ENCODE measurements around the gene TSPAN4.

The TSPAN4 gene

DNA sequence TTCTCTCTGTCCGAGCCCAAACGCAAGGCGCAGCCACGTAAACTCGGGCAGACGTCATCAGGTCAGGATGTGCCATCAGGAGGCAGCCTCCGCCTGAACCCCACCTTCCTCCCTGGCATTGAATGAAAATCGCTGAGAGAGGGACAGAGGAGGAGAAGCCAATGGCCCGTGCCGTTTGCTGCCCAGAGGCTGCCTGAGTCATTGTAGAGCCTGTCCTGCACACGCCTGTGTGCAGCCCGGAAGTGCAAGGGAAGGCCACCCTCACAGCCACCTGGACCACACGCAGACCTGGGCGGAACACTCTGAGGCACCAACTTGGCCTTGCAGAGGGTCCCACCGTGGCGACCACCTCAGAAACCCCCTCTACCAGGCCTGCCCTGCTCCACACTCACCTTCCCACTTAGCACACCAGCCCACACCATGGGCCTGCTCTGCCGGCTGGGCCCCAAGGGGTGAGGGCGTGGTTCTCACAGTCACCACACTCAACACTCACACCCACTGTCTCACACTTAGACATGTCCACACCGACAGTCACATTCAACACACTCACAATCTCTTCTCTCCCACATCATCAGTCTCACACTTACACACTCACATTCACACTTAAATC lies 58.9 kb downstream of the TSPAN4 start:
- in situ Hi-C loops (cut with HindIII; ENCODE audit: low sequenced_read_pairs): loop anchor here (25.0 kb wide), 1 partner anchor 311 kb away; the partner anchor contains the start of gene MUC5B

DNA sequence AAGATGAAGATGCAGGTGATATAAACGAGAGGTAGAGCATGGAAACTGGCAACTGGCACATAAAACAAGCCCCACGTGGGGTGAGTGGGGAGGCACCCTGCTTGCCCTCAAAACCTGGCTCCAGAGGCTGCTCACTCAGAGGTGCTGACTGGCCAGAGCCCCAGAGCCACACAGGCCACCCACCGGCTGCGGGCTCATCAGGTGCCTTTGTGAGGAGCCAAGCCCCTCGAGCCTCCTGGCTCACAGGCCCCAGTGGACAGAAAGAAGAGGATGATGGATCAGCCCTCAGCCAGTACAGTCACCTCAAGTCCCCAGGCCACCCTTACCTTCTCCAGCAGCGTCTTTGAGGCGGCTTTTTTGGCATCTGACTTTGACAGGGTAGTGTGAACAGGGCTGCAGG lies 61.7 kb downstream of the TSPAN4 start:
- in situ Hi-C loops (cut with HindIII; ENCODE audit: low sequenced_read_pairs): loop anchor here (25.0 kb wide), 1 partner anchor 308 kb away; the partner anchor contains the start of gene MUC5B

DNA sequence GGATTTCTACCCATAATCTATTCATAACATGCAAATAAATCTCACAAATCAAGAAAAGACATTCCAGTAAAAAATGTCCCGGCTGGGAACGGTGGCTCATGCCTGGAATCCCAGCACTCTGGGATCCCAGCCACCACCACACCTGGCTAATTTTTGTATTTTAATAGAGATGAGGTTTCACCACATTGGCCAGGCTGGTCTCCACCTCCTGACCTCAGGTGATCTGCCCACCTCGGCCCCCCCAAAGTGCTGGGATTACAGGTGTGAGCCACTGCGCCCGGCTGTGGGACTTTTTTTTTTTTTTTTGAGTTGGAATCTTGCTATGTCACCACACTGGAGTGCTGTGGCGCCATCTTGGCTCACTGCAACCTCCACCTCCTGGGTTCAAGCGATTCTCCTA lies 63.3 kb downstream of the TSPAN4 start:
- in situ Hi-C loops (cut with HindIII; ENCODE audit: low sequenced_read_pairs): loop anchor here (5.0 to 25.0 kb wide), 2 partner anchors 146 to 306 kb away; partner anchors contain the start of gene MUC5B

GRCh38 chr11:907668-908067 lies 65.0 kb downstream of the TSPAN4 start:
- in situ Hi-C loops (cut with HindIII; ENCODE audit: low sequenced_read_pairs): loop anchor here (5.0 to 25.0 kb wide), 2 partner anchors 145 to 305 kb away; partner anchors contain the start of gene MUC5B

DNA sequence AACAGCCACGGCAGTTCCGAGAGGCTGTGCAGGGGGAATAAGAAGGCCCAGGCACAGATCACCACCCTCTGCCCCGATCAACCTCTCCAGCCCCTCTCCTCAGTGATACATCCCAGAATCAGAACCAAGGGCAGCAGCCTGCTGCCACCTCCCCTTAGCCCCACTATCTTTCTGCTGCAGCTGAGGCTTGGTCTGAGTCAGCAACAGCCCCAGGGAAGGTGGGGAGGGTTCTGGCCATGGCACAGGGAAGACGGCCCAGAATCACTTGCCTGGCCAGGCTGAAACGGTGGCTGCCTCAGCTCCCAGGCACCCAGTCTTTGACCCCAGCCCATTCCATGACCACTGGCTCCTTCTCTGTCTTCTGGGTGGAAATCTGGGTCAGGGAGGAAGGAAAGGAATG lies 65.6 kb downstream of the TSPAN4 start:
- in situ Hi-C loops (cut with HindIII; ENCODE audit: low sequenced_read_pairs): loop anchor here (5.0 to 25.0 kb wide), 2 partner anchors 144 to 304 kb away; partner anchors contain the start of gene MUC5B

GRCh38 chr11:909406-909805 lies 66.8 kb downstream of the TSPAN4 start:
- in situ Hi-C loops (cut with HindIII; ENCODE audit: low sequenced_read_pairs): loop anchor here (5.0 to 25.0 kb wide), 2 partner anchors 143 to 303 kb away; partner anchors contain the start of gene MUC5B

DNA sequence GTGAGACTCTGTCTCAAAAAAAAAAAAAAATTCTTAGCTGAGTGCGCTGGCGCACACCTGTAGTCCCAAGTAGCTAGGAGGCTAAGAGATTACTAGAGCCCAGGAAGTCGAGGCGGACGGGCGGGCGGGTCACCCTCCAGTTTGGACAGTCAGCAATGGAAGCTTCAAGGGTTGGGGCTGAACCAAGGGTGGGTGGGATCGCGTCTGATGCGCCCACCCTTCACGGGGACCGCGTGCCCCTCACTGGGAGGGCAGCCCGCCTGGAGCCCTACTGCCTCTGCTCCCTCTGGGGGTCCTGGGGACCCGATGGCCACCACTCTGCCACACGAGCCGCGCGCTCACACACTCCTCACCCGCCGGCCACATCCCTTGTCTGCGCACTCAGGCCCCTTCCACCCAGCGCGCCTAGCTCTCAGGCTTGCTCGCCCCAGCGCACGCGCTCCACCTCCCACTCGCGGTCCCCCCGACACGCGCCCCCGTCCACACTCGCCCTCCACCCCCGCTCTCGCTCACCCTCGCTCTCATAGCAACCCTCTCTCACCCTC lies 67.5 kb downstream of the TSPAN4 start:
- in situ Hi-C loops (cut with HindIII; ENCODE audit: low sequenced_read_pairs): loop anchor here (5.0 to 25.0 kb wide), 2 partner anchors 48 to 302 kb away; partner anchors contain the start of gene MUC5B

DNA sequence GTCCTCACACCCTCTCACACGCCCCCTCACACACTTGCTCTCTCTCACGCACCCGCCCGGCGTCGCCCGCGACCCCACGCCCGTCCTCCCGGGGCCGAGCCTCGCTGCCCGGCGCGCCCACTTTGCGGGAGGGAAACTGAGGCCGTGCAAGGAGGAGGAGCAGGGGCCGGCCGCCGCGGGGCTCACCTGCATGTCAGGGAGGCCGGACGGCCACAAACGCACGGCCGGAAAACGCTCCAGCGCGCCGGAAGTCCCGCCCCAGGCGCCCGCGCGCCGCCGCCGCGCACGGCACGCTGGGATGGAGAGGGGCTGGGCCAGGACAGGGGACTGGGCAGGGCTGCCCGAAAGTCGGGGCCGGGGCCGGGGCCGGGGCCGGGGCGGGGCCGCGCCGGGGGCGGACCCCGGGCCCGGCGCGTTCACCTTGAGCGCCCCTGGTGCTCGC lies 68.0 kb downstream of the TSPAN4 start, which contains the start of gene CHID1:
TSS of gene CHID1 (minus strand) at position 222 of the 442 bp plus-strand sequence. CDS start 5,994 bp downstream, outside the sequence.
- in situ Hi-C loops (cut with HindIII; ENCODE audit: low sequenced_read_pairs): loop anchor here (5.0 to 25.0 kb wide), 2 partner anchors 48 to 302 kb away; partner anchors contain the start of gene MUC5B

DNA sequence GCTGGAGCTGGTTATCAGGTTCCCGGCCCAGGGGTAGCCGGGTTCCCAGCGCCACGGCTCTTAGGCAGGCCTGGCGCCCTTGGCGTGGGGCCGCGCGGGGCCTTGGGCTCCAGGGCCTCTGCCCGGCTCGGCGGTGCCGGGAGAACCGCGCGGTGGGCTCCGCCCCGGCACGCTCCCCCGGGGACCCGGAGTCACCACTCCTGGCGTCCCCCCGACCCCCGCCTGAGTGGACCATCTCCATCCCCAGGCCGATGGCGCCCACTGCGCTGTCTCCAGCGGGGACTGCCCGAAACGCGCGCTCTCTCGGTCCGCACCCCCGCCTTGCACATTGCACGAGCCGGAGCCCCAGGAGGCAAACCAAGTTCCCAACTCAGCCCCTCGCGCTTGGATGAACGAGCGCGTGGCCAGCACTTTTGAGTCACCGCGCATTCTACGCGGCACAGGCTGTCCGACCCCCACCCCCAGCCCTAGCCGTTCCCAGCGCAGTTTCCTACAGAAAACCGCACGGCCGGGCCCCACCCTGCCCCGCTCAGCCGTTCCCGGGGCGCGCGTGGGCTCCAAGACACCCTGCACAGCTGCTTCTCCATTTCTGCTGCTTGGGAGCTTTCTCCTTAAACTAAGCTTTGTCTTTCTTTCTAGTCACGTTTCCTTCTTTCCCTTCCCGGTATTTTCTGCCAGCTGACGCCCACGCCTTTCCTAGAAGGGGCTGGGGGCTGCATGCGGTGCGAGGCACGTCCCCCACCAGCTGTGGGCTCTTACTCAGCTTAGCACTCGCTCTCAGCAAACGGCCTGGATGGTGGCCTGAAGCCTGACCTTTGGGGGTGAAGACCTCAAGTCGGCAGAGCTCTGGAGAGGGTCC lies 68.6 kb downstream of the TSPAN4 start:
- in situ Hi-C loops (cut with HindIII; ENCODE audit: low sequenced_read_pairs): loop anchor here (5.0 to 25.0 kb wide), 2 partner anchors 49 to 301 kb away; partner anchors contain the start of gene MUC5B

DNA sequence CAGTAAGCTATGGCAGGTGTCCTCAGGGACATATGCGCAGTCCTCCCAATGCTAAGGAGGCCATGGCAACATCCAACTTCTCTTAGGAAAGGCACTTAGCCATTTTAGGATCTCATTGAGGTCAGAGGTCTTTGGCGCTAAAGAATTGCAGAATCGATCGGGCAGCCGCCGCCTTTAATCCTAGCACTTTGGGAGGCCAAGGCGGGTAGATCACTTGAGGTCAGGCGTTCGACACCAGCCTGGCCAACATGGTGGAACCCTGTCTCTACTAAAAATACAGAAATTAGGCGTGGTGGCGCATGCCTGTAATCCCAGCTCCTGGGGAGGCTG lies 69.2 kb downstream of the TSPAN4 start:
- in situ Hi-C loops (cut with HindIII; ENCODE audit: low sequenced_read_pairs): loop anchor here (5.0 to 25.0 kb wide), 2 partner anchors 50 to 300 kb away; partner anchors contain the start of gene MUC5B

DNA sequence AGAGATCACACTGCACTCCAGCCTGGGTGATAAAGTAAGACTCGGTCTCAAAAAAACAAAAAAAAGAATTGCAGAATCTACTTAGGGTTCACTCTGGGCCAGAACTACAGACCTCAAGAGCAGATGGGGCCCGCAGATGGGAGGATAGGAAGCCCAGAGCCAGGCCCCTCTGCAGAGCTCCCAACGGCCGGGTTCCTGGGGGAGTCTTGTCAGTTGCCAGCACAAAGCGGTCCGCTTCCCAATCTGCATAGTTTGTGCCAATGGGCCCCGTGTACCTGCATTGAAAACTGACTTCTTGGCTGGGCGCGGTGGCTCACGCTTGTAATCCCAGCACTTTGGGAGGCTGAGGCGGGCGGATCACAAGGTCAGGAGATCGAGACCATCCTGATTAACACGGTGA lies 69.6 kb downstream of the TSPAN4 start:
- in situ Hi-C loops (cut with HindIII; ENCODE audit: low sequenced_read_pairs): loop anchor here (5.0 to 25.0 kb wide), 2 partner anchors 50 to 300 kb away; partner anchors contain the start of gene MUC5B

DNA sequence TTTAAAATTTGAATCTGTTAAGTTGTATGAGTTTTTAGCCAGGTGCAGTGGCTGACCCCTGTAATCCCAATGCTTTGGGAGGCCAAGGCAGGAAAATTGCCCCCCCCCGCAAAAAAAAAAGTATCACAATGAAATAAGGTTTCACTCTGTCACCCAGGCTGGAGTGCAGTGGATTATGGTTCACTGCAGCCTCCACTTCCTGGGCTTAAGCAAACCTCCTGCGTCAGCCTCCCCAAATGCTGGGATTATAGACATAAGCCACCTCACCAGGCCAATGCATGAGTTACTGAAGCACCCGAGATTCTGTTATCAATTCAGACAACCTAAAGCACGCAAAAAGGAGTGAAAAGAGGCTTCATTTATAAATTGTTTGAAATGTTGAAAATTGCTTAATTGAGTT lies 70.4 kb downstream of the TSPAN4 start:
- in situ Hi-C loops (cut with HindIII; ENCODE audit: low sequenced_read_pairs): loop anchor here (5.0 to 25.0 kb wide), 2 partner anchors 51 to 299 kb away; partner anchors contain the start of gene MUC5B

GRCh38 chr11:914204-914603 lies 71.6 kb downstream of the TSPAN4 start:
- in situ Hi-C loops (cut with HindIII; ENCODE audit: low sequenced_read_pairs): loop anchor here (5.0 to 25.0 kb wide), 2 partner anchors 52 to 298 kb away; partner anchors contain the start of gene MUC5B

DNA sequence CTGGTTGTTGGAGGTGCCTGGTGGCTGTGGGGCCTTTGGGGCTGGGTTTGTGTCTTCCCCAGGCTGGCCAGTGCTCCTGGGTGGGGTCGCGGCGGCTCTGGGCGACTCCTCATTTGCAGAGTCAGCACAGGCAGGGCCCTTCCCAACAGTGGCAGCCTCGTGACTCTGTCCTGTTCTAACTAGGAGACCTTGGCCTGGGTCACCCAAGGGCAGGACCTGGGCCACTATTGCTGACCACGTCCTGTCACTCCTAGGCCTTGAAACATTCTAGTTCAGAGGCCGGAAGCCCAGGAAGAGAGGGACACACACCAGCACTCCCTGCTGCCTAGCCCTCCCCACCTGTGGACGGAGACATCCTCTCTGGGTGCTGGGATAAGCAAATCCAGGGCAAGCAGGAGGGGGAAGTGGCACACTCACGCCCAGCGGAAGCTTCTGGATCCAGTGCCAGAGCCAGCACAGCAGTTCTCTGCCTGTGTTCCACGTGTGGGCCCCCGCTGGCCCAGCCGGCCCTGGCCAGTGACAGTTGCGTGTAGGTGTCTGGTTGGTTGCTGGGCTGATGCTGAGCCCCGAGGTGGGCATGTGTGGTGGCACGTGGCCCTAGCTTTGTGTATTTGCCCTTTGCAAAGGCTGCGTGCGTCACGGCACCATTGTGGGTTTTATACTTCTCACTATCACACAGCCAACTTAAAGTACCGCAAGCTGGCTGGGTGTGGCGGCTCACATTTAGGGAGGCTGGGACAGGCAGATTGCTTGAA lies 72.3 kb downstream of the TSPAN4 start:
- in situ Hi-C loops (cut with HindIII; ENCODE audit: low sequenced_read_pairs): loop anchor here (5.0 to 25.0 kb wide), 2 partner anchors 53 to 297 kb away; partner anchors contain the start of gene MUC5B

Measured in DLD1 (cell line).